ENCODE data around the gene ABCG1.

- TF ChIP-seq, protein P1, sequence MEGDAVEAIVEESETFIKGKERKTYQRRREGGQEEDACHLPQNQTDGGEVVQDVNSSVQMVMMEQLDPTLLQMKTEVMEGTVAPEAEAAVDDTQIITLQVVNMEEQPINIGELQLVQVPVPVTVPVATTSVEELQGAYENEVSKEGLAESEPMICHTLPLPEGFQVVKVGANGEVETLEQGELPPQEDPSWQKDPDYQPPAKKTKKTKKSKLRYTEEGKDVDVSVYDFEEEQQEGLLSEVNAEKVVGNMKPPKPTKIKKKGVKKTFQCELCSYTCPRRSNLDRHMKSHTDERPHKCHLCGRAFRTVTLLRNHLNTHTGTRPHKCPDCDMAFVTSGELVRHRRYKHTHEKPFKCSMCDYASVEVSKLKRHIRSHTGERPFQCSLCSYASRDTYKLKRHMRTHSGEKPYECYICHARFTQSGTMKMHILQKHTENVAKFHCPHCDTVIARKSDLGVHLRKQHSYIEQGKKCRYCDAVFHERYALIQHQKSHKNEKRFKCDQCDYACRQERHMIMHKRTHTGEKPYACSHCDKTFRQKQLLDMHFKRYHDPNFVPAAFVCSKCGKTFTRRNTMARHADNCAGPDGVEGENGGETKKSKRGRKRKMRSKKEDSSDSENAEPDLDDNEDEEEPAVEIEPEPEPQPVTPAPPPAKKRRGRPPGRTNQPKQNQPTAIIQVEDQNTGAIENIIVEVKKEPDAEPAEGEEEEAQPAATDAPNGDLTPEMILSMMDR (IDR thresholded peaks at IDR 0.05; ENCODE audit: low read length) = no peak
- TF ChIP-seq EZH2 (IDR thresholded peaks at IDR 0.05; ENCODE audit: borderline replicate concordance, low read length) = no peak
These were observed 9.2 kb downstream of the ABCG1 start for GRCh38 chr21:42227909-42228708.

Measured in OCI-LY1 (cell line).